Activated B cell treated with CpG ODN at 0.5 μM for 24 hours (primary cell): ENCODE results near the gene ANKDD1A. TPM values are rescaled to one million over a fixed set of nuclear protein-coding genes. Genes with fewer than 3 reads are reported as not detected.

Experiments
- ATAC-seq: fragments of 200-7000 bp; cut with Tn5 transposase; one replicate; pipeline ENCODE4 v1.10.0; 2021; ENCODE audit warnings: low read depth, mild to moderate bottlenecking, moderate library complexity
- CTCF ChIA-PET: fragments of 350-600 bp; sonication (Branson Sonifier 250); formaldehyde crosslinking; loops from one replicate; lab custom pipeline; 2021; ENCODE audit warnings: antibody characterized with exemption; lab: Charles Lee
- POLR2A ChIA-PET: fragments of 350-600 bp; sonication (Branson Sonifier 250); formaldehyde crosslinking; loops from one replicate; lab custom pipeline; 2021; ENCODE audit warnings: antibody characterized with exemption; lab: Charles Lee
- DNase-seq: peaks from one replicate; pipeline ENCODE4 v3.0.0; 2022
- H3K27ac Mint-ChIP-seq: one replicate; pipeline ENCODE4 v1.8.0; 2020; ENCODE audit warnings: mixed read lengths
- H3K27me3 Mint-ChIP-seq: one replicate; pipeline ENCODE4 v1.8.0; 2021; ENCODE audit warnings: mixed read lengths
- H3K36me3 Mint-ChIP-seq: one replicate; pipeline ENCODE4 v1.8.0; 2021; ENCODE audit warnings: low read depth, mixed read lengths
- H3K4me1 Mint-ChIP-seq: one replicate; pipeline ENCODE4 v1.8.0; 2021; ENCODE audit warnings: mixed read lengths
- H3K4me3 Mint-ChIP-seq: one replicate; pipeline ENCODE4 v1.8.0; 2020; ENCODE audit warnings: mild to moderate bottlenecking, mixed read lengths
- H3K9me3 Mint-ChIP-seq: one replicate; pipeline ENCODE4 v1.8.0; 2020; ENCODE audit warnings: mixed read lengths
- intact Hi-C: fragments of 100-400 bp; cut with micrococcal nuclease; formaldehyde crosslinking; loops from one replicate; pipeline ENCODE4 v1.15.1; 2024
- total RNA-seq: library from RNA; stranded (reverse); gene quantifications from 2 replicates; pipeline ENCODE4 v1.2.3, GENCODE V29; 2022
- TF ChIP-seq, protein P1 (sequence below): fragments of 200-600 bp; IDR thresholded peaks from one replicate; pipeline ENCODE4 v1.8.0; 2022; ENCODE audit warnings: antibody characterized with exemption, mild to moderate bottlenecking

The ANKDD1A gene
- total RNA-seq, 1 donor from 2014 or later, result 3.9 TPM

- Mint-ChIP-seq H3K9me3 (no peaks in the 10 kb centered on the region), H3K4me1 (peaks cover 48% of the 10 kb centered on the region), H3K27me3 (no peaks in the 10 kb centered on the region), H3K27ac (peak within 1 kb of the TSS; percentile 86), H3K36me3 (peaks cover 18% of the 10 kb centered on the region), H3K4me3 (peak within 1 kb of the TSS; percentile 91)
- ATAC-seq (peak; percentile 95), DNase-seq (peak; percentile 97)
- ChIA-PET CTCF (interaction anchor here (1.3 kb wide), 1 partner anchor 19 kb away, joined by 4 read pairs; no protein-coding TSS in a partner anchor), POLR2A (interaction anchor here (0.6 to 2.1 kb wide), 14 partner anchors 9 to 315 kb away, joined by 3 to 17 read pairs (median 4); partner anchors contain the start of genes CLPX, PIF1 and RNU5B-1)
- intact Hi-C loops, result loop anchor here (1.0 to 5.0 kb wide), 9 partner anchors 19 to 308 kb away; partner anchors contain the start of genes CLPX, MTFMT, PARP16 and PIF1
- TF ChIP-seq, protein P1, sequence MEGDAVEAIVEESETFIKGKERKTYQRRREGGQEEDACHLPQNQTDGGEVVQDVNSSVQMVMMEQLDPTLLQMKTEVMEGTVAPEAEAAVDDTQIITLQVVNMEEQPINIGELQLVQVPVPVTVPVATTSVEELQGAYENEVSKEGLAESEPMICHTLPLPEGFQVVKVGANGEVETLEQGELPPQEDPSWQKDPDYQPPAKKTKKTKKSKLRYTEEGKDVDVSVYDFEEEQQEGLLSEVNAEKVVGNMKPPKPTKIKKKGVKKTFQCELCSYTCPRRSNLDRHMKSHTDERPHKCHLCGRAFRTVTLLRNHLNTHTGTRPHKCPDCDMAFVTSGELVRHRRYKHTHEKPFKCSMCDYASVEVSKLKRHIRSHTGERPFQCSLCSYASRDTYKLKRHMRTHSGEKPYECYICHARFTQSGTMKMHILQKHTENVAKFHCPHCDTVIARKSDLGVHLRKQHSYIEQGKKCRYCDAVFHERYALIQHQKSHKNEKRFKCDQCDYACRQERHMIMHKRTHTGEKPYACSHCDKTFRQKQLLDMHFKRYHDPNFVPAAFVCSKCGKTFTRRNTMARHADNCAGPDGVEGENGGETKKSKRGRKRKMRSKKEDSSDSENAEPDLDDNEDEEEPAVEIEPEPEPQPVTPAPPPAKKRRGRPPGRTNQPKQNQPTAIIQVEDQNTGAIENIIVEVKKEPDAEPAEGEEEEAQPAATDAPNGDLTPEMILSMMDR, result no peak
Observed at GRCh38 chr15:64989416-64990167, 77.9 kb downstream of the ANKDD1A start, which contains the start of gene SPG21. Gene SPG21 (minus strand): TSS chr15:64989914. CDS start chr15:64983569, 6,345 bp downstream.

- Mint-ChIP-seq H3K36me3 (peaks cover 18% of the 10 kb centered on the region), H3K4me1 (peaks cover 42% of the 10 kb centered on the region), H3K4me3 (peak overlapping the region; percentile 86), H3K27me3 (no peaks in the 10 kb centered on the region), H3K9me3 (no peaks in the 10 kb centered on the region), H3K27ac (peak overlapping the region; percentile 83)
- ChIA-PET POLR2A (interaction anchor here (0.6 to 2.1 kb wide), 9 partner anchors 10 to 314 kb away, joined by 3 to 17 read pairs (median 4); partner anchors contain the start of genes PIF1 and RNU5B-1), CTCF (interaction anchor here (1.3 kb wide), 1 partner anchor 19 kb away, joined by 4 read pairs; no protein-coding TSS in a partner anchor)
- no peak for DNase-seq
- intact Hi-C loops, result loop anchor here (1.0 to 5.0 kb wide), 7 partner anchors 19 to 307 kb away; partner anchors contain the start of genes CLPX, MTFMT, PIF1 and RNU5A-1
- TF ChIP-seq, protein P1, result no peak
- ATAC-seq, result no peak
Observed at GRCh38 chr15:64990168-64990470, 78.4 kb downstream of the ANKDD1A start.

- ChIA-PET CTCF (interaction anchor here (1.6 kb wide), 1 partner anchor 17 kb away, joined by 4 read pairs; no protein-coding TSS in a partner anchor), POLR2A (no interaction called here)
- H3K4me3 Mint-ChIP-seq, result no peak overlapping the region
- TF ChIP-seq, protein P1, result no peak
- peaks cover 35% of the 10 kb centered on the region for H3K4me1 Mint-ChIP-seq
- H3K27ac Mint-ChIP-seq, result no peak overlapping the region
- peaks cover 17% of the 10 kb centered on the region for H3K36me3 Mint-ChIP-seq
- H3K27me3 Mint-ChIP-seq, result no peaks in the 10 kb centered on the region
- H3K9me3 Mint-ChIP-seq, result no peaks in the 10 kb centered on the region
- DNase-seq (no peak), ATAC-seq (no peak)
- intact Hi-C loops, result loop anchor here (2.0 to 5.0 kb wide), 5 partner anchors 17 to 306 kb away; partner anchors contain the start of genes CLPX, PIF1 and RNU5A-1
Observed at GRCh38 chr15:64991536-64992135, 79.9 kb downstream of the ANKDD1A start.

GRCh38 chr15:64993290-64993689 lies 81.6 kb downstream of the ANKDD1A start:
- DNase-seq (no peak), ATAC-seq (no peak)
- ChIA-PET POLR2A (no interaction called here), CTCF (no interaction called here)
- Mint-ChIP-seq H3K4me1 (peaks cover 22% of the 10 kb centered on the region), H3K4me3 (no peak overlapping the region), H3K9me3 (no peaks in the 10 kb centered on the region), H3K27me3 (no peaks in the 10 kb centered on the region), H3K27ac (peak overlapping the region; percentile 13), H3K36me3 (peaks cover 5% of the 10 kb centered on the region)
- intact Hi-C loops, result loop anchor here (5.0 kb wide), 2 partner anchors 166 to 304 kb away; partner anchors contain the start of genes PIF1 and RNU5A-1
- TF ChIP-seq, protein P1, result no peak
